ENCODE data around the gene MT1B.
A peak's percentile ranks its signal among the peaks of the same experiment; 100 is the strongest.
"Not testable (repeated sequence)": the region's sequence is repeated elsewhere in the genome, so short reads cannot be mapped to it uniquely, and the experiment has no call there.

The MT1B gene

GRCh38 chr16:56658327-56658875, 6.7 kb downstream of the MT1B start:
- ChIA-PET CTCF (no interaction called here), POLR2A (ENCODE audit: low non-redundant PET) (no interaction called here)
- no peak for DNase-seq (ENCODE audit: low spot score)

GRCh38 chr16:56662357-56663354, 11.0 kb downstream of the MT1B start:
- DNase-seq (ENCODE audit: low spot score): no peak
- H3K27ac ChIP-seq: no peak overlapping the region
- ChIA-PET POLR2A (ENCODE audit: low non-redundant PET) (no interaction called here), CTCF (interaction anchor here (0.7 kb wide), 1 partner anchor 72 kb away, joined by 3 read pairs; no protein-coding TSS in a partner anchor)
- TF ChIP-seq CTCF (conservative IDR thresholded peaks at IDR 0.05; ENCODE audit: low read depth): no peak

More at GRCh38 chr16:56658327-56658875, 6.7 kb downstream of the MT1B start:
- peak overlapping the region; percentile 71 for H3K27ac ChIP-seq
- TF ChIP-seq CTCF (conservative IDR thresholded peaks at IDR 0.05; ENCODE audit: low read depth): no peak

GRCh38 chr16:56664506-56664905, 12.8 kb downstream of the MT1B start:
- CTCF ChIA-PET: no interaction called here
- TF ChIP-seq CTCF (conservative IDR thresholded peaks at IDR 0.05; ENCODE audit: low read depth): no peak
- POLR2A ChIA-PET (ENCODE audit: low non-redundant PET): no interaction called here
- H3K27ac ChIP-seq: no peak overlapping the region
- no peak for DNase-seq (ENCODE audit: low spot score)

GRCh38 chr16:56665286-56666261, 13.9 kb downstream of the MT1B start:
- DNase-seq (ENCODE audit: low spot score); H3K27ac ChIP-seq; CTCF ChIA-PET; POLR2A ChIA-PET (ENCODE audit: low non-redundant PET): not testable (repeated sequence)

GRCh38 chr16:56667581-56668571, 16.2 kb downstream of the MT1B start, which contains the start of gene MT1G:
MT1G (minus strand) TSS chr16:56668065; CDS start chr16:56667993, 72 bp downstream.
- no peak within 1 kb of the TSS for H3K27ac ChIP-seq
- ChIA-PET CTCF (no interaction called here), POLR2A (ENCODE audit: low non-redundant PET) (no interaction called here)
- DNase-seq (ENCODE audit: low spot score): no peak
- no peak for TF ChIP-seq CTCF (conservative IDR thresholded peaks at IDR 0.05; ENCODE audit: low read depth)
